Breast epithelium (tissue), 4 donors: Measurements from ENCODE around the gene GNB1L. TPM values are rescaled to one million over a fixed set of nuclear protein-coding genes. Genes with fewer than 3 reads are reported as not detected.

ENCODE experiments used
- DNase-seq, 2 donors: peaks; one replicate each; pipeline ENCODE4 v3.0.0-alpha.2; 2019; ENCODE audit warnings: low spot score in 2 of 2
- H3K27ac ChIP-seq, 2 donors: fragments of 200-600 bp; sonication (generic) in 1 of 2; one replicate each; pipeline ENCODE4 v1.5.1; 2016 to 2019; ENCODE audit warnings: mild to moderate bottlenecking in 1 of 2
- H3K27me3 ChIP-seq, 2 donors: fragments of 200-600 bp; sonication (generic) in 1 of 2; one replicate each; pipeline versions ENCODE4 v1.5.1 to v1.6.0; 2017 to 2019; ENCODE audit warnings: control low read depth in 1 of 2, mild to moderate bottlenecking in 1 of 2
- H3K36me3 ChIP-seq: fragments of 200-600 bp; one replicate; pipeline ENCODE4 v1.5.1; 2019
- H3K4me1 ChIP-seq, 2 donors: fragments of 200-600 bp; sonication (generic); one replicate each; pipeline ENCODE4 v1.5.1; 2016 to 2019; ENCODE audit warnings: control low read depth in 1 of 2
- H3K4me3 ChIP-seq, 3 donors: fragments of 200-600 bp; sonication (generic); 1 replicate in 2 of 3; 2 replicates in 1 of 3; pipeline ENCODE4 v1.5.1; 2016 to 2019; ENCODE audit warnings: mild to moderate bottlenecking in 3 of 3, moderate library complexity in 2 of 3
- H3K9me3 ChIP-seq, 2 donors: fragments of 200-600 bp; sonication (generic) in 1 of 2; one replicate each; pipeline ENCODE4 v1.5.1; 2016 to 2019; ENCODE audit warnings: control low read depth in 1 of 2
- CTCF ChIP-seq, 3 donors: fragments of 450-650 bp; IDR thresholded peaks; one replicate each; pipeline ENCODE4 v1.5.1; 2016 to 2017; ENCODE audit warnings: antibody characterized with exemption in 3 of 3, mild to moderate bottlenecking in 3 of 3, moderate library complexity in 3 of 3
- POLR2A ChIP-seq: fragments of 450-650 bp; IDR thresholded peaks from one replicate; pipeline ENCODE4 v1.6.1; 2016; ENCODE audit warnings: antibody characterized with exemption, mild to moderate bottlenecking, moderate library complexity
- POLR2AphosphoS5 ChIP-seq, 3 donors: sonication (generic); formaldehyde crosslinking; IDR thresholded peaks; one replicate each; pipeline ENCODE4 v1.6.1; 2017; ENCODE audit warnings: antibody characterized with exemption in 3 of 3
- intact Hi-C: fragments of 100-400 bp; cut with DNase I; formaldehyde crosslinking; loops from one replicate; pipeline ENCODE4 v1.15.1; 2023; ENCODE audit warnings: low total_unique reads
- total RNA-seq, 3 donors: library from RNA; depleted of rRNA; stranded (reverse); fragments of >200 nt; gene quantifications; one replicate each; pipeline ENCODE4 v1.1.0, GENCODE V29; 2016

Gene GNB1L
- total RNA-seq, 3 donors from 2014 or later, result 5.6 to 8.2 (median 6.3) TPM

GRCh38 chr22:19851291-19852176, 3.1 kb downstream of the GNB1L start:
- H3K27me3 ChIP-seq, result no peaks in the 10 kb centered on the region
- no peak for DNase-seq
- intact Hi-C loops, result no loop called here
- H3K36me3 ChIP-seq, result no peaks in the 10 kb centered on the region
- peak overlapping the region; percentile 82 to 87 for H3K27ac ChIP-seq
- H3K4me3 ChIP-seq, result no peak overlapping the region
- TF ChIP-seq CTCF (IDR thresholded peaks at IDR 0.05), result no peak
- no peak for TF ChIP-seq POLR2AphosphoS5 (IDR thresholded peaks at IDR 0.05)
- peaks cover 0 to 5% of the 10 kb centered on the region in 2 donors for H3K9me3 ChIP-seq
- H3K4me1 ChIP-seq, result peaks cover 24 to 45% of the 10 kb centered on the region in 2 donors

GRCh38 chr22:19850763-19851109, 3.9 kb downstream of the GNB1L start:
- intact Hi-C loops, result no loop called here
- Histone ChIP-seq H3K27ac (peak overlapping the region; percentile 82 to 87), H3K4me3 (no peak overlapping the region), H3K9me3 (peaks cover 0 to 5% of the 10 kb centered on the region in 2 donors), H3K4me1 (peaks cover 19 to 45% of the 10 kb centered on the region in 2 donors), H3K36me3 (no peaks in the 10 kb centered on the region), H3K27me3 (no peaks in the 10 kb centered on the region)
- no peak for DNase-seq
- TF ChIP-seq POLR2A, result no peak
- no peak for TF ChIP-seq POLR2AphosphoS5 (IDR thresholded peaks at IDR 0.05)
- no peak for TF ChIP-seq CTCF (IDR thresholded peaks at IDR 0.05)

GRCh38 chr22:19849835-19850762, 4.6 kb downstream of the GNB1L start:
- Histone ChIP-seq H3K9me3 (peaks cover 0 to 5% of the 10 kb centered on the region in 2 donors), H3K36me3 (no peaks in the 10 kb centered on the region), H3K27me3 (no peaks in the 10 kb centered on the region), H3K4me1 (peaks cover 16 to 48% of the 10 kb centered on the region in 2 donors), H3K27ac (peak overlapping the region; percentile 82 to 87), H3K4me3 (peak overlapping the region in 1 of 3 donors; percentile 24)
- TF ChIP-seq POLR2AphosphoS5 (IDR thresholded peaks at IDR 0.05) (peak in 2 of 3 donors; percentile 48 to 85), POLR2A (no peak), CTCF (IDR thresholded peaks at IDR 0.05) (no peak)
- intact Hi-C loops, result no loop called here
- DNase-seq, result peak; percentile 84 to 96

- Histone ChIP-seq H3K4me1 (peaks cover 19 to 60% of the 10 kb centered on the region in 2 donors), H3K36me3 (no peaks in the 10 kb centered on the region), H3K27me3 (no peaks in the 10 kb centered on the region), H3K27ac (peak overlapping the region; percentile 82 to 87), H3K9me3 (peaks cover 0 to 5% of the 10 kb centered on the region in 2 donors), H3K4me3 (no peak overlapping the region)
- intact Hi-C loops, result no loop called here
- TF ChIP-seq POLR2AphosphoS5 (IDR thresholded peaks at IDR 0.05) (no peak), POLR2A (no peak), CTCF (IDR thresholded peaks at IDR 0.05) (no peak)
- DNase-seq, result peak in 1 of 2 donors; percentile 66
These were observed 6.1 kb downstream of the GNB1L start for GRCh38 chr22:19848298-19849224.
